ENCODE data around the gene CFAP43. TPM values are rescaled to one million over a fixed set of nuclear protein-coding genes. Genes with fewer than 3 reads are reported as not detected.

CFAP43 gene
- total and polyA plus RNA-seq, 5 donors from 2014 or later = not detected

- ATAC-seq (ENCODE audit: low read depth in 2 of 2) = no peak
- DNase-seq = no peak
- Mint-ChIP-seq H3K27me3 (peaks cover 27% of the 10 kb centered on the region), H3K4me1 (peaks cover 0 to 4% (median 0%) of the 10 kb centered on the region in 4 donors), H3K36me3 (no peaks in the 10 kb centered on the region), H3K9me3 (no peaks in the 10 kb centered on the region), H3K4me3 (no peak overlapping the region), H3K27ac (no peak overlapping the region)
- Histone ChIP-seq H3K36me3 (ENCODE audit: control insufficient read depth, insufficient read depth, low read length) (no peaks in the 10 kb centered on the region), H3K27ac (ENCODE audit: insufficient read depth, low read length, poor library complexity, severe bottlenecking) (no peak overlapping the region), H3K4me1 (ENCODE audit: control insufficient read depth, insufficient read depth, low read length, poor library complexity, severe bottlenecking) (no peaks in the 10 kb centered on the region), H3K9me3 (ENCODE audit: control insufficient read depth in 2 of 2, low read length in 2 of 2) (no peaks in the 10 kb centered on the region), H3K27me3 (ENCODE audit: control insufficient read depth, insufficient read depth, low read length) (peaks cover 15% of the 10 kb centered on the region), H3K4me3 (ENCODE audit: low read depth, low read length) (no peak overlapping the region)
Observed at GRCh38 chr10:104216631-104217030, 15.5 kb downstream of the CFAP43 start.

- Histone ChIP-seq H3K4me1 (ENCODE audit: control insufficient read depth, insufficient read depth, low read length, poor library complexity, severe bottlenecking) (no peaks in the 10 kb centered on the region), H3K27me3 (ENCODE audit: control insufficient read depth, insufficient read depth, low read length) (peaks cover 14% of the 10 kb centered on the region), H3K9me3 (ENCODE audit: control insufficient read depth in 2 of 2, low read length in 2 of 2) (no peaks in the 10 kb centered on the region), H3K27ac (ENCODE audit: insufficient read depth, low read length, poor library complexity, severe bottlenecking) (no peak overlapping the region), H3K36me3 (ENCODE audit: control insufficient read depth, insufficient read depth, low read length) (no peaks in the 10 kb centered on the region), H3K4me3 (ENCODE audit: low read depth, low read length) (no peak overlapping the region)
- Mint-ChIP-seq H3K36me3 (peaks cover 4% of the 10 kb centered on the region), H3K4me3 (no peak overlapping the region), H3K27ac (no peak overlapping the region), H3K9me3 (no peaks in the 10 kb centered on the region), H3K27me3 (peaks cover 44% of the 10 kb centered on the region), H3K4me1 (no peaks in the 10 kb centered on the region)
- ATAC-seq (ENCODE audit: low read depth in 2 of 2) = peak in 1 of 2 donors; percentile 59
- peak; percentile 27 to 44 (median 42) for DNase-seq
Observed at GRCh38 chr10:104209575-104210198, 22.5 kb downstream of the CFAP43 start.

- H3K4me3 Mint-ChIP-seq = no peak overlapping the region
- H3K27ac Mint-ChIP-seq = no peak overlapping the region
- no peaks in the 10 kb centered on the region for H3K4me1 Mint-ChIP-seq
- Histone ChIP-seq H3K36me3 (ENCODE audit: control insufficient read depth, insufficient read depth, low read length) (no peaks in the 10 kb centered on the region), H3K4me1 (ENCODE audit: control insufficient read depth, insufficient read depth, low read length, poor library complexity, severe bottlenecking) (no peaks in the 10 kb centered on the region), H3K27ac (ENCODE audit: insufficient read depth, low read length, poor library complexity, severe bottlenecking) (no peak overlapping the region), H3K9me3 (ENCODE audit: control insufficient read depth in 2 of 2, low read length in 2 of 2) (no peaks in the 10 kb centered on the region), H3K4me3 (ENCODE audit: low read depth, low read length) (no peak overlapping the region), H3K27me3 (ENCODE audit: control insufficient read depth, insufficient read depth, low read length) (peaks cover 19% of the 10 kb centered on the region)
- no peaks in the 10 kb centered on the region for H3K9me3 Mint-ChIP-seq
- H3K36me3 Mint-ChIP-seq = peaks cover 4% of the 10 kb centered on the region
- no peak for ATAC-seq (ENCODE audit: low read depth in 2 of 2)
- peaks cover 53% of the 10 kb centered on the region for H3K27me3 Mint-ChIP-seq
- DNase-seq = no peak
Observed at GRCh38 chr10:104208730-104209129, 23.4 kb downstream of the CFAP43 start.

- H3K9me3 ChIP-seq (ENCODE audit: control insufficient read depth in 2 of 2, low read length in 2 of 2) = no peaks in the 10 kb centered on the region
- H3K27me3 Mint-ChIP-seq = peaks cover 40% of the 10 kb centered on the region
- H3K27ac ChIP-seq (ENCODE audit: insufficient read depth, low read length, poor library complexity, severe bottlenecking) = no peak overlapping the region
- no peak overlapping the region for H3K27ac Mint-ChIP-seq
- no peak for ATAC-seq (ENCODE audit: low read depth in 2 of 2)
- peaks cover 3% of the 10 kb centered on the region for H3K36me3 Mint-ChIP-seq
- H3K4me3 Mint-ChIP-seq = no peak overlapping the region
- H3K27me3 ChIP-seq (ENCODE audit: control insufficient read depth, insufficient read depth, low read length) = peaks cover 23% of the 10 kb centered on the region
- H3K9me3 Mint-ChIP-seq = no peaks in the 10 kb centered on the region
- no peaks in the 10 kb centered on the region for H3K4me1 Mint-ChIP-seq
- H3K4me1 ChIP-seq (ENCODE audit: control insufficient read depth, insufficient read depth, low read length, poor library complexity, severe bottlenecking) = no peaks in the 10 kb centered on the region
- no peak for DNase-seq
- no peaks in the 10 kb centered on the region for H3K36me3 ChIP-seq (ENCODE audit: control insufficient read depth, insufficient read depth, low read length)
- H3K4me3 ChIP-seq (ENCODE audit: low read depth, low read length) = no peak overlapping the region
Observed at GRCh38 chr10:104202231-104202630, 29.9 kb downstream of the CFAP43 start.

GRCh38 chr10:104201636-104202035 is 30.5 kb downstream of the CFAP43 start:
- Mint-ChIP-seq H3K27ac (peak overlapping the region in 1 of 3 donors; percentile 49), H3K9me3 (no peaks in the 10 kb centered on the region), H3K36me3 (peaks cover 3% of the 10 kb centered on the region), H3K4me3 (no peak overlapping the region), H3K4me1 (no peaks in the 10 kb centered on the region), H3K27me3 (peaks cover 40% of the 10 kb centered on the region)
- H3K27me3 ChIP-seq (ENCODE audit: control insufficient read depth, insufficient read depth, low read length) = peaks cover 22% of the 10 kb centered on the region
- H3K9me3 ChIP-seq (ENCODE audit: control insufficient read depth in 2 of 2, low read length in 2 of 2) = no peaks in the 10 kb centered on the region
- ATAC-seq (ENCODE audit: low read depth in 2 of 2) (no peak), DNase-seq (no peak)
- no peaks in the 10 kb centered on the region for H3K4me1 ChIP-seq (ENCODE audit: control insufficient read depth, insufficient read depth, low read length, poor library complexity, severe bottlenecking)
- H3K4me3 ChIP-seq (ENCODE audit: low read depth, low read length) = no peak overlapping the region
- no peak overlapping the region for H3K27ac ChIP-seq (ENCODE audit: insufficient read depth, low read length, poor library complexity, severe bottlenecking)
- H3K36me3 ChIP-seq (ENCODE audit: control insufficient read depth, insufficient read depth, low read length) = no peaks in the 10 kb centered on the region

GRCh38 chr10:104199567-104199966 is 32.6 kb downstream of the CFAP43 start:
- no peaks in the 10 kb centered on the region for H3K4me1 Mint-ChIP-seq
- Histone ChIP-seq H3K27me3 (ENCODE audit: control insufficient read depth, insufficient read depth, low read length) (peaks cover 32% of the 10 kb centered on the region), H3K27ac (ENCODE audit: insufficient read depth, low read length, poor library complexity, severe bottlenecking) (no peak overlapping the region), H3K4me1 (ENCODE audit: control insufficient read depth, insufficient read depth, low read length, poor library complexity, severe bottlenecking) (no peaks in the 10 kb centered on the region), H3K4me3 (ENCODE audit: low read depth, low read length) (no peak overlapping the region), H3K36me3 (ENCODE audit: control insufficient read depth, insufficient read depth, low read length) (no peaks in the 10 kb centered on the region), H3K9me3 (ENCODE audit: control insufficient read depth in 2 of 2, low read length in 2 of 2) (no peaks in the 10 kb centered on the region)
- peaks cover 3% of the 10 kb centered on the region for H3K36me3 Mint-ChIP-seq
- H3K9me3 Mint-ChIP-seq = no peaks in the 10 kb centered on the region
- H3K27ac Mint-ChIP-seq = no peak overlapping the region
- no peak for ATAC-seq (ENCODE audit: low read depth in 2 of 2)
- peaks cover 41% of the 10 kb centered on the region for H3K27me3 Mint-ChIP-seq
- DNase-seq = no peak
- H3K4me3 Mint-ChIP-seq = no peak overlapping the region

GRCh38 chr10:104197364-104197763 is 34.8 kb downstream of the CFAP43 start:
- Mint-ChIP-seq H3K9me3 (no peaks in the 10 kb centered on the region), H3K36me3 (peaks cover 1% of the 10 kb centered on the region), H3K27me3 (peaks cover 38% of the 10 kb centered on the region), H3K27ac (no peak overlapping the region), H3K4me1 (no peaks in the 10 kb centered on the region), H3K4me3 (no peak overlapping the region)
- ATAC-seq (ENCODE audit: low read depth in 2 of 2) (no peak), DNase-seq (no peak)
- Histone ChIP-seq H3K4me1 (ENCODE audit: control insufficient read depth, insufficient read depth, low read length, poor library complexity, severe bottlenecking) (no peaks in the 10 kb centered on the region), H3K27ac (ENCODE audit: insufficient read depth, low read length, poor library complexity, severe bottlenecking) (no peak overlapping the region), H3K9me3 (ENCODE audit: control insufficient read depth in 2 of 2, low read length in 2 of 2) (no peaks in the 10 kb centered on the region), H3K36me3 (ENCODE audit: control insufficient read depth, insufficient read depth, low read length) (no peaks in the 10 kb centered on the region), H3K27me3 (ENCODE audit: control insufficient read depth, insufficient read depth, low read length) (peaks cover 34% of the 10 kb centered on the region), H3K4me3 (ENCODE audit: low read depth, low read length) (no peak overlapping the region)

- Mint-ChIP-seq H3K36me3 (no peaks in the 10 kb centered on the region), H3K27me3 (peaks cover 41% of the 10 kb centered on the region), H3K27ac (no peak overlapping the region), H3K9me3 (no peaks in the 10 kb centered on the region), H3K4me1 (no peaks in the 10 kb centered on the region), H3K4me3 (no peak overlapping the region)
- no peak overlapping the region for H3K4me3 ChIP-seq (ENCODE audit: low read depth, low read length)
- no peak overlapping the region for H3K27ac ChIP-seq (ENCODE audit: insufficient read depth, low read length, poor library complexity, severe bottlenecking)
- H3K9me3 ChIP-seq (ENCODE audit: control insufficient read depth in 2 of 2, low read length in 2 of 2) = no peaks in the 10 kb centered on the region
- DNase-seq (no peak), ATAC-seq (ENCODE audit: low read depth in 2 of 2) (no peak)
- H3K4me1 ChIP-seq (ENCODE audit: control insufficient read depth, insufficient read depth, low read length, poor library complexity, severe bottlenecking) = no peaks in the 10 kb centered on the region
- no peaks in the 10 kb centered on the region for H3K36me3 ChIP-seq (ENCODE audit: control insufficient read depth, insufficient read depth, low read length)
- peaks cover 38% of the 10 kb centered on the region for H3K27me3 ChIP-seq (ENCODE audit: control insufficient read depth, insufficient read depth, low read length)
Observed at GRCh38 chr10:104195706-104196105, 36.5 kb downstream of the CFAP43 start.
